ENCODE data around the gene RGS7.
"Not testable (repeated sequence)": the region's sequence is repeated elsewhere in the genome, so short reads cannot be mapped to it uniquely, and the experiment has no call there.

DNA sequence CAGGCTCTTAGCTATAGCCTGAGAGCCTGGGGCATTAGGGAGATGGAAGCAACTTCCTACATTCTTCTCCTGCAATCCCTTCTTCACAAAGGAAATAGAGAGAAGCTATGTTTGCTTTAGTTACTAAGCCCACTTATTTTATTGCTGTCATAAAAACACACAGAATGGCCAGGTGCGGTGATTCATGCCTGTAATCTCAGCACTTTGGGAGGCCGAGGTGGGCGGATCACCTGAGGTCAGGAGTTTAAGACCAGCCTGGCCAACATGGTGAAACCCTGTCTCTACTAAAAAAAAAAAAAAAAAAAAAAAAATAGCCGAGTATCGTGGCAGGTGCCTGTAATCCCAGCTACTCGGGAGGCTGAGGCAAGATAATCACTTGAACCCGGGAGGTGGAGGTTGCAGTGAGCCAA, 573.3 kb downstream of the RGS7 start:
- TF ChIP-seq, protein P1, sequence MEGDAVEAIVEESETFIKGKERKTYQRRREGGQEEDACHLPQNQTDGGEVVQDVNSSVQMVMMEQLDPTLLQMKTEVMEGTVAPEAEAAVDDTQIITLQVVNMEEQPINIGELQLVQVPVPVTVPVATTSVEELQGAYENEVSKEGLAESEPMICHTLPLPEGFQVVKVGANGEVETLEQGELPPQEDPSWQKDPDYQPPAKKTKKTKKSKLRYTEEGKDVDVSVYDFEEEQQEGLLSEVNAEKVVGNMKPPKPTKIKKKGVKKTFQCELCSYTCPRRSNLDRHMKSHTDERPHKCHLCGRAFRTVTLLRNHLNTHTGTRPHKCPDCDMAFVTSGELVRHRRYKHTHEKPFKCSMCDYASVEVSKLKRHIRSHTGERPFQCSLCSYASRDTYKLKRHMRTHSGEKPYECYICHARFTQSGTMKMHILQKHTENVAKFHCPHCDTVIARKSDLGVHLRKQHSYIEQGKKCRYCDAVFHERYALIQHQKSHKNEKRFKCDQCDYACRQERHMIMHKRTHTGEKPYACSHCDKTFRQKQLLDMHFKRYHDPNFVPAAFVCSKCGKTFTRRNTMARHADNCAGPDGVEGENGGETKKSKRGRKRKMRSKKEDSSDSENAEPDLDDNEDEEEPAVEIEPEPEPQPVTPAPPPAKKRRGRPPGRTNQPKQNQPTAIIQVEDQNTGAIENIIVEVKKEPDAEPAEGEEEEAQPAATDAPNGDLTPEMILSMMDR (IDR thresholded peaks at IDR 0.05): not testable (repeated sequence)
- TF ChIP-seq POLR2A (IDR thresholded peaks at IDR 0.05): not testable (repeated sequence)

All from vagina (tissue), 2 donors.